ENCODE measurements around the gene EN1. TPM values are rescaled to one million over a fixed set of nuclear protein-coding genes. Genes with fewer than 3 reads are reported as not detected.

Gene EN1
- total RNA-seq, 1 donor from 2014 or later = 17.9 TPM

DNA sequence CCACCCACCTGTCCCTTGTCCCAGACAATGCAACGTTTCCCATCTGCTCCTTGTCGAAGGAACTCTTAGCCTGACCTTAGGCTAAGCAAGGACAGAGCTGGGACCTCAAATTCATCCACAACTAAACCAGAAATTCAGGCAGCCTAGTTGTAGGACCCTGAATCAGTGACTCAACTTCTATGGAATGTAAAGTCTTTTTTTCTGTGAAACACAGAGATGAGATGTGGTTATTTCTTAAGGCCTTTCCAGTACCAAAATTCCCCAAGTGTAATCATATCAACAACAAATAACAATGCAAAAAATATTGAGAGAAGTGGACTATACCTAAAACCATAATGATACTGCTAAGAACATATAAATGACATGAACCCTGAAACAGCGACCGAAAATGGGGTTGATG lies 46.7 kb downstream of the EN1 start:
- no peaks in the 10 kb centered on the region for H3K36me3 Mint-ChIP-seq
- no peak overlapping the region for H3K4me3 Mint-ChIP-seq
- TF ChIP-seq, protein P1, sequence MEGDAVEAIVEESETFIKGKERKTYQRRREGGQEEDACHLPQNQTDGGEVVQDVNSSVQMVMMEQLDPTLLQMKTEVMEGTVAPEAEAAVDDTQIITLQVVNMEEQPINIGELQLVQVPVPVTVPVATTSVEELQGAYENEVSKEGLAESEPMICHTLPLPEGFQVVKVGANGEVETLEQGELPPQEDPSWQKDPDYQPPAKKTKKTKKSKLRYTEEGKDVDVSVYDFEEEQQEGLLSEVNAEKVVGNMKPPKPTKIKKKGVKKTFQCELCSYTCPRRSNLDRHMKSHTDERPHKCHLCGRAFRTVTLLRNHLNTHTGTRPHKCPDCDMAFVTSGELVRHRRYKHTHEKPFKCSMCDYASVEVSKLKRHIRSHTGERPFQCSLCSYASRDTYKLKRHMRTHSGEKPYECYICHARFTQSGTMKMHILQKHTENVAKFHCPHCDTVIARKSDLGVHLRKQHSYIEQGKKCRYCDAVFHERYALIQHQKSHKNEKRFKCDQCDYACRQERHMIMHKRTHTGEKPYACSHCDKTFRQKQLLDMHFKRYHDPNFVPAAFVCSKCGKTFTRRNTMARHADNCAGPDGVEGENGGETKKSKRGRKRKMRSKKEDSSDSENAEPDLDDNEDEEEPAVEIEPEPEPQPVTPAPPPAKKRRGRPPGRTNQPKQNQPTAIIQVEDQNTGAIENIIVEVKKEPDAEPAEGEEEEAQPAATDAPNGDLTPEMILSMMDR (IDR thresholded peaks at IDR 0.05; ENCODE audit: unreplicated experiment) = no peak
- no peak for DNase-seq (ENCODE audit: low spot score in 2 of 2, unreplicated experiment in 2 of 2)
- H3K27ac Mint-ChIP-seq = no peak overlapping the region
- peaks cover 5% of the 10 kb centered on the region for H3K4me1 Mint-ChIP-seq
- H3K9me3 Mint-ChIP-seq = no peaks in the 10 kb centered on the region
- peaks cover 2% of the 10 kb centered on the region for H3K27me3 Mint-ChIP-seq (ENCODE audit: low read depth)

DNA sequence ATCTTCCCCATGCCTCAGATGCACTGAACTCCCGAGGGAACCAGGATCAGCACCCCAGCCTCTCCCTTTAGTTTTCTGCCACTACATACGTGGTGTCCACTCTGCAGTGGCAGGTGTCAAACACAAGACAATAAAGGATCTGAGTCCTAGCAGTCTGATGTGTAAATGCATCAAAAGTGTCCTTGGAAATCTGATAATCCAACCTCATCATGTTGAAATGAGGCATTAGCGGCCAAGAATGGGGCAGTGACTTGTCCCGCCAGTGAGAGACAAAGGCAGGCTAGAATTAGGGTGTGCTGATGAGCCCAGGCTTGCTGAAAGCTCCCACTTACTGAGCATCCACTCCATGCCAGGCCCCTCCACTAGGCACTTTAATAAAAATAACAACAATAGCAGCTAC lies 52.9 kb downstream of the EN1 start:
- no peak for DNase-seq (ENCODE audit: low spot score in 2 of 2, unreplicated experiment in 2 of 2)
- TF ChIP-seq, protein P1 (IDR thresholded peaks at IDR 0.05; ENCODE audit: unreplicated experiment) = no peak
- no peak overlapping the region for H3K27ac Mint-ChIP-seq
- H3K4me1 Mint-ChIP-seq = peaks cover 11% of the 10 kb centered on the region
- H3K36me3 Mint-ChIP-seq = no peaks in the 10 kb centered on the region
- no peak overlapping the region for H3K4me3 Mint-ChIP-seq
- peaks cover 13% of the 10 kb centered on the region for H3K27me3 Mint-ChIP-seq (ENCODE audit: low read depth)
- H3K9me3 Mint-ChIP-seq = no peaks in the 10 kb centered on the region

Other genes with a start within 250 kb of the EN1 start
- gene MARCO, start 94.5 kb upstream of the EN1 start, total RNA-seq = 0.22 to 0.41 TPM (median 0.33 TPM) in 3 replicates

Measured in mesothelial cell of epicardium (in vitro differentiated cells).